ENCODE results near the gene AWAT2.

AWAT2 gene

GRCh38 chrX:70082723-70083122, 33.0 kb upstream of the AWAT2 start:
- DNase-seq (ENCODE audit: extremely low read depth, low read depth), result no peak
- TF ChIP-seq CTCF (IDR thresholded peaks at IDR 0.05; ENCODE audit: low read depth, low read length), result no peak

GRCh38 chrX:70079870-70080269, 30.1 kb upstream of the AWAT2 start:
- DNase-seq (ENCODE audit: extremely low read depth, low read depth), result no peak

GRCh38 chrX:70079297-70079696, 29.6 kb upstream of the AWAT2 start:
- no peak for DNase-seq (ENCODE audit: extremely low read depth, low read depth)
- no peak for TF ChIP-seq CTCF (IDR thresholded peaks at IDR 0.05; ENCODE audit: low read depth, low read length)

More at GRCh38 chrX:70079870-70080269, 30.1 kb upstream of the AWAT2 start:
- TF ChIP-seq CTCF (IDR thresholded peaks at IDR 0.05; ENCODE audit: low read depth, low read length), result no peak

- TF ChIP-seq CTCF (IDR thresholded peaks at IDR 0.05; ENCODE audit: low read depth, low read length), result no peak
- no peak for DNase-seq (ENCODE audit: extremely low read depth, low read depth)
Measured at GRCh38 chrX:70066646-70067045, 16.9 kb upstream of the AWAT2 start.

GRCh38 chrX:70062961-70063550, 13.3 kb upstream of the AWAT2 start:
- DNase-seq (ENCODE audit: extremely low read depth, low read depth), result no peak
- no peak for TF ChIP-seq CTCF (IDR thresholded peaks at IDR 0.05; ENCODE audit: low read depth, low read length)

- no peak for TF ChIP-seq CTCF (IDR thresholded peaks at IDR 0.05; ENCODE audit: low read depth, low read length)
- DNase-seq (ENCODE audit: extremely low read depth, low read depth), result no peak
Measured at GRCh38 chrX:70062076-70062475, 12.3 kb upstream of the AWAT2 start, which contains the start of gene OTUD6A. TSS of gene OTUD6A (plus strand) at chrX:70062457. CDS start at chrX:70062525, 68 bp downstream.

GRCh38 chrX:70054391-70054790, 4.7 kb upstream of the AWAT2 start:
- TF ChIP-seq CTCF (IDR thresholded peaks at IDR 0.05; ENCODE audit: low read depth, low read length), result no peak
- DNase-seq (ENCODE audit: extremely low read depth, low read depth), result no peak
